ENCODE data around the gene SLAMF1. TPM values are rescaled to one million over a fixed set of nuclear protein-coding genes. Genes with fewer than 3 reads are reported as not detected.

The SLAMF1 gene
- total and polyA plus RNA-seq, 4 donors = 0.39 to 27.0 (median 1.5) TPM

DNA sequence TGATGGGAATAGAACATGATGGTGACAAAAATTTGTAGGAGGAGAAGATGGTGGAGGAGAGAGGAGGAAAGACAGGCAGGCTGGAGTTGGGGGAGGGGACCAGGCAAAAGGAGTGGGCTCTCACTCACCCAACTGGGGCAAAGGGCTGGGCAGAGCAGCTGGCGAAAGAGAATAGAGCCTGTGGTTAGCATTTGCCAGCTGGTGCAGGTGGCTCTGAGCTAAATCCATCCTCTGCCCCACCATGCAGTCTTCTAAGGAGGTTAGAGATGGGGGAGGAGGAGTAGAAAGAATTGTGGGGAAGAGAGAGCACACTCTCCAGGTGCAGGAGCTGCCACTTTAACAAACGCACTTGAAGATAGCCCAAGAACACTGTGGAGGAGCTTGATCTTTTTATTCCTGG is 27.6 kb upstream of the SLAMF1 start:
- TF ChIP-seq, protein P1, sequence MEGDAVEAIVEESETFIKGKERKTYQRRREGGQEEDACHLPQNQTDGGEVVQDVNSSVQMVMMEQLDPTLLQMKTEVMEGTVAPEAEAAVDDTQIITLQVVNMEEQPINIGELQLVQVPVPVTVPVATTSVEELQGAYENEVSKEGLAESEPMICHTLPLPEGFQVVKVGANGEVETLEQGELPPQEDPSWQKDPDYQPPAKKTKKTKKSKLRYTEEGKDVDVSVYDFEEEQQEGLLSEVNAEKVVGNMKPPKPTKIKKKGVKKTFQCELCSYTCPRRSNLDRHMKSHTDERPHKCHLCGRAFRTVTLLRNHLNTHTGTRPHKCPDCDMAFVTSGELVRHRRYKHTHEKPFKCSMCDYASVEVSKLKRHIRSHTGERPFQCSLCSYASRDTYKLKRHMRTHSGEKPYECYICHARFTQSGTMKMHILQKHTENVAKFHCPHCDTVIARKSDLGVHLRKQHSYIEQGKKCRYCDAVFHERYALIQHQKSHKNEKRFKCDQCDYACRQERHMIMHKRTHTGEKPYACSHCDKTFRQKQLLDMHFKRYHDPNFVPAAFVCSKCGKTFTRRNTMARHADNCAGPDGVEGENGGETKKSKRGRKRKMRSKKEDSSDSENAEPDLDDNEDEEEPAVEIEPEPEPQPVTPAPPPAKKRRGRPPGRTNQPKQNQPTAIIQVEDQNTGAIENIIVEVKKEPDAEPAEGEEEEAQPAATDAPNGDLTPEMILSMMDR (IDR thresholded peaks at IDR 0.05; ENCODE audit: control extremely low read depth, extremely low read depth) = no peak
- Histone ChIP-seq H3K27ac (ENCODE audit: low read depth in 1 of 2, low read length in 1 of 2) (no peak overlapping the region), H3K9me3 (ENCODE audit: control insufficient read depth in 4 of 4, insufficient read depth in 3 of 4, low read length in 3 of 4) (peaks cover 0 to 3% (median 1%) of the 10 kb centered on the region in 4 donors), H3K9ac (ENCODE audit: insufficient read depth in 1 of 2, low read length in 2 of 2) (no peak overlapping the region), H3K36me3 (ENCODE audit: control insufficient read depth in 4 of 4, insufficient read depth in 4 of 4, low read length in 4 of 4) (peaks cover 0 to 3% (median 0%) of the 10 kb centered on the region in 4 donors), H3K4me3 (no peak overlapping the region), H3K4me1 (ENCODE audit: control insufficient read depth in 5 of 5, insufficient read depth in 5 of 5, low read length in 5 of 5) (peaks cover 0 to 3% (median 0%) of the 10 kb centered on the region in 5 donors), H3K27me3 (ENCODE audit: control insufficient read depth in 3 of 3, insufficient read depth in 3 of 3, low read length in 2 of 3) (peaks cover 0 to 2% (median 0%) of the 10 kb centered on the region in 3 donors)
- DNase-seq (no peak), ATAC-seq (ENCODE audit: insufficient read depth, low FRiP score) (no peak)
- WGBS, 2 donors = 66 to 69% methylated on average over 2 of the region's 2 CpGs

GRCh38 chr1:160672789-160673695 is 26.2 kb upstream of the SLAMF1 start:
- peak; percentile 58 for ATAC-seq (ENCODE audit: insufficient read depth, low FRiP score)
- 47 to 60% methylated on average over 6 of the region's 6 CpGs for WGBS, 2 donors
- Histone ChIP-seq H3K4me3 (no peak overlapping the region), H3K9me3 (ENCODE audit: control insufficient read depth in 4 of 4, insufficient read depth in 3 of 4, low read length in 3 of 4) (peaks cover 0 to 3% (median 0%) of the 10 kb centered on the region in 4 donors), H3K36me3 (ENCODE audit: control insufficient read depth in 4 of 4, insufficient read depth in 4 of 4, low read length in 4 of 4) (peaks cover 0 to 1% (median 0%) of the 10 kb centered on the region in 4 donors), H3K4me1 (ENCODE audit: control insufficient read depth in 5 of 5, insufficient read depth in 5 of 5, low read length in 5 of 5) (peaks cover 0 to 3% (median 0%) of the 10 kb centered on the region in 5 donors), H3K27me3 (ENCODE audit: control insufficient read depth in 3 of 3, insufficient read depth in 3 of 3, low read length in 2 of 3) (peaks cover 0 to 2% (median 0%) of the 10 kb centered on the region in 3 donors), H3K9ac (ENCODE audit: insufficient read depth in 1 of 2, low read length in 2 of 2) (no peak overlapping the region), H3K27ac (ENCODE audit: low read depth in 1 of 2, low read length in 1 of 2) (peak overlapping the region in 1 of 2 donors; percentile 41)
- TF ChIP-seq, protein P1 (IDR thresholded peaks at IDR 0.05; ENCODE audit: control extremely low read depth, extremely low read depth) = no peak
- DNase-seq = no peak

DNA sequence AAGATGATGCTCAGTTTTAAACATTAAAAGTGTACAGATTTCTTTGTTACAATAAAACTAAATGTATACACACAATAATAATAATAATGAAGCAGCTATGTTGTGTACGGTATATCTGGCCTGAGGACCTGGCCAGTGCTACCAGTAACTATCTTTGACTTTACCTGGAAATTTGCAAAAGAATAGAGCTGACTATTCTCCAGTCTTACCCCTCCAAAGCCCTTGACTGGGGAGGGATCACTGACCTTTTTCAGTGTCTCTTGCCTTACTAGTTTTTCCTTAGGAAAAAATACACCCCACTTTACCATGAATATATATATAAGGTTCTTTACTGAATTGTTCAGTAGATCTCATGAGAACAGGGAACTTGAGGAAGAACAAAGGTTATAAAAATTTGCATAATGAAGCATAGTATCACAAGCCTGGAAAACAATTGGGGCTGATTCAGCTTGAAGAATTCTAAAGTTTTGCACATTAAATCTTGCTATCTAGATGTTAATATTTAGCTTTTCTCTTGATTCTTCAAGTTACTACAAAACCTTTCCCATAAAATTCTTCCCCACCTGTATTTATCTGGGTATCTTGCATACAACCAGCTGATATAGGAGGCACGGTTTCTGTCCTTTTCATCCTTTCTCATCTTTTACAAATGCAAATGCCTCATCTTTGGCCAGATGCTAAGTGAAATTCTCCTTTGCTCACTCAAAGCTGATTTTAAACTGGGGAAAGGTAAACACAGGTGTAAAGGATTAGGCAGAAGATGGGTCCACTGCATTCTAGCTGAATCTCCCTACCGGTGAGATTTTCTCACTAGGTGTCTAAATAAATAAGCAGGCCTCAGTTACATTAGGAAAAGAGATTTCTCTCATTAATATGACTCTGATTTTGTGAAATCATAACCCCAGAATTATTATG is 25.0 kb upstream of the SLAMF1 start:
- TF ChIP-seq, protein P1 (IDR thresholded peaks at IDR 0.05; ENCODE audit: control extremely low read depth, extremely low read depth) = no peak
- DNase-seq (no peak), ATAC-seq (ENCODE audit: insufficient read depth, low FRiP score) (no peak)
- 64 to 81% methylated on average over 3 of the region's 3 CpGs for WGBS, 2 donors
- Histone ChIP-seq H3K9ac (ENCODE audit: insufficient read depth in 1 of 2, low read length in 2 of 2) (no peak overlapping the region), H3K27ac (ENCODE audit: low read depth in 1 of 2, low read length in 1 of 2) (no peak overlapping the region), H3K4me1 (ENCODE audit: control insufficient read depth in 5 of 5, insufficient read depth in 5 of 5, low read length in 5 of 5) (peaks cover 0 to 3% (median 0%) of the 10 kb centered on the region in 5 donors), H3K9me3 (ENCODE audit: control insufficient read depth in 4 of 4, insufficient read depth in 3 of 4, low read length in 3 of 4) (peaks cover 0 to 3% (median 0%) of the 10 kb centered on the region in 4 donors), H3K4me3 (no peak overlapping the region), H3K36me3 (ENCODE audit: control insufficient read depth in 4 of 4, insufficient read depth in 4 of 4, low read length in 4 of 4) (no peaks in the 10 kb centered on the region), H3K27me3 (ENCODE audit: control insufficient read depth in 3 of 3, insufficient read depth in 3 of 3, low read length in 2 of 3) (no peaks in the 10 kb centered on the region)
